GM19324 (cell line): Measurements from ENCODE around the gene NRL.
"Not testable (repeated sequence)": the region's sequence is repeated elsewhere in the genome, so short reads cannot be mapped to it uniquely, and the experiment has no call there.

Source experiments
- ATAC-seq: cut with Tn5 transposase; IDR thresholded peaks from one replicate; pipeline ENCODE4 v1.9.1; 2021; ENCODE audit warnings: mild to moderate bottlenecking, moderate library complexity; ENCODE audit not compliant: unreplicated experiment, low FRiP score

NRL gene

GRCh38 chr14:24055971-24056799 lies 58.6 kb downstream of the NRL start:
- no peak for ATAC-seq

- ATAC-seq, result no peak
These were observed 60.1 kb downstream of the NRL start for GRCh38 chr14:24054646-24055045.

- ATAC-seq, result no peak
These were observed 60.5 kb downstream of the NRL start for GRCh38 chr14:24054324-24054641.

GRCh38 chr14:24053548-24054323 lies 61.0 kb downstream of the NRL start:
- no peak for ATAC-seq

GRCh38 chr14:24052656-24053547 lies 61.8 kb downstream of the NRL start:
- no peak for ATAC-seq

- peak; percentile 66 for ATAC-seq
These were observed 62.7 kb downstream of the NRL start, which contains the start of gene CARMIL3 for GRCh38 chr14:24051789-24052655. Gene CARMIL3 (plus strand): TSS chr14:24052009. CDS start chr14:24052154, 145 bp downstream.

GRCh38 chr14:24051176-24051788 lies 63.5 kb downstream of the NRL start:
- no peak for ATAC-seq

- ATAC-seq, result not testable (repeated sequence)
These were observed 64.0 kb downstream of the NRL start for GRCh38 chr14:24050753-24051152.

GRCh38 chr14:24049002-24049401 lies 65.7 kb downstream of the NRL start:
- not testable (repeated sequence) for ATAC-seq

- ATAC-seq, result no peak
These were observed 72.0 kb downstream of the NRL start for GRCh38 chr14:24042746-24043145.

GRCh38 chr14:24040692-24041091 lies 74.1 kb downstream of the NRL start:
- ATAC-seq, result no peak

GRCh38 chr14:24038686-24039085 lies 76.1 kb downstream of the NRL start:
- ATAC-seq, result no peak

- ATAC-seq, result no peak
These were observed 77.1 kb downstream of the NRL start for GRCh38 chr14:24037658-24038037.

- ATAC-seq, result not testable (repeated sequence)
These were observed 77.6 kb downstream of the NRL start for GRCh38 chr14:24036963-24037657.

GRCh38 chr14:24036169-24036962 lies 78.4 kb downstream of the NRL start:
- ATAC-seq, result peak; percentile 76

- ATAC-seq, result not testable (repeated sequence)
These were observed 79.0 kb downstream of the NRL start for GRCh38 chr14:24035769-24036168.

- ATAC-seq, result no peak
These were observed 81.9 kb downstream of the NRL start for GRCh38 chr14:24032727-24033418.
